Heart left ventricle (tissue), 13 donors: ENCODE results near the gene AK3.

ENCODE experiments used
- POLR2A ChIP-seq, 2 donors: fragments of 450-650 bp; IDR thresholded peaks; one replicate each; pipeline ENCODE4 v1.6.1; 2017; ENCODE audit warnings: antibody characterized with exemption in 2 of 2, mild to moderate bottlenecking in 2 of 2, moderate library complexity in 2 of 2
- TF ChIP-seq, protein P1 (sequence below), 12 donors: fragments of 200-600 bp; sonication (generic) in 4 of 12; IDR thresholded peaks; one replicate each; pipeline versions ENCODE4 v1.5.0 to v1.8.0; 2018 to 2022; ENCODE audit warnings: antibody characterized with exemption in 12 of 12, mild to moderate bottlenecking in 5 of 12
- donor health status: ischemic (EF 13 %, LVEDD 7.1; RV severe dilation, severe dysfunction).
- donor health status: DM: no; HTN: yes; CAD: no.
- donor health status: DM: no; HTN: no; CAD: no.
- donor health status: ischemic (EF 25% LVEDD 6.9; RV normal size, moderate dysfunction).
- donor health status: ischemic (EF 25% LVEDD 5.7; RV mildly dilated, moderate dysfunction).
- donor health status: ischemic (EF 35%, LVEDD 5.7; RV mildly dilated, moderate dysfunction).
- donor health status: nonischemic (EF 11% LVEDD 7.7; RV severe dilation, severe dysfunction).
- donor health status: DM: yes; HTN: yes; CAD: no.
- donor health status: PGD.
- donor health status: ischemic (EF 29% LVEDD 5.4; RV normal size, mild dysfunction).
- donor health status: nonischemic (EF 23%, LVEDD 6.1; RV moderate dilation, normal function).

DNA sequence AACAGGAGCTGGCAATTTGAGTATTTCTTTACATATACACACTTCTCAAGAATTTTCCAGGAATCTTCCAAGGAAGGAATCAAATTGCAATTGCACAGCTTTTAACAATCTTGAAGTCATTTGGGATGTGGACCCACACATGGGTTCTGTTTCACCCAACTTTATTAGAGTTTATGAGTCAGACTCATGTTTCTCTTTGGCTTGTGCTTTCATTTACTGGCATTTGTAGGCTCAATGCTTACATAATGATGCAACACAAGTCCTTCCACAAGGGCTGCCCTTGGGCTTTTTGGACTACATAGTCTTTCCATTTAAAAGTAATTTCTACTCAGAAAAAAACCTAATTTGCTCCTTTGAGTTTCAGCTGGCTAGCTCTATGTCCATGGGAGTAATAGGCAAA lies 66.2 kb downstream of the AK3 start:
- no peak for TF ChIP-seq POLR2A (IDR thresholded peaks at IDR 0.05)
- TF ChIP-seq, protein P1, sequence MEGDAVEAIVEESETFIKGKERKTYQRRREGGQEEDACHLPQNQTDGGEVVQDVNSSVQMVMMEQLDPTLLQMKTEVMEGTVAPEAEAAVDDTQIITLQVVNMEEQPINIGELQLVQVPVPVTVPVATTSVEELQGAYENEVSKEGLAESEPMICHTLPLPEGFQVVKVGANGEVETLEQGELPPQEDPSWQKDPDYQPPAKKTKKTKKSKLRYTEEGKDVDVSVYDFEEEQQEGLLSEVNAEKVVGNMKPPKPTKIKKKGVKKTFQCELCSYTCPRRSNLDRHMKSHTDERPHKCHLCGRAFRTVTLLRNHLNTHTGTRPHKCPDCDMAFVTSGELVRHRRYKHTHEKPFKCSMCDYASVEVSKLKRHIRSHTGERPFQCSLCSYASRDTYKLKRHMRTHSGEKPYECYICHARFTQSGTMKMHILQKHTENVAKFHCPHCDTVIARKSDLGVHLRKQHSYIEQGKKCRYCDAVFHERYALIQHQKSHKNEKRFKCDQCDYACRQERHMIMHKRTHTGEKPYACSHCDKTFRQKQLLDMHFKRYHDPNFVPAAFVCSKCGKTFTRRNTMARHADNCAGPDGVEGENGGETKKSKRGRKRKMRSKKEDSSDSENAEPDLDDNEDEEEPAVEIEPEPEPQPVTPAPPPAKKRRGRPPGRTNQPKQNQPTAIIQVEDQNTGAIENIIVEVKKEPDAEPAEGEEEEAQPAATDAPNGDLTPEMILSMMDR (IDR thresholded peaks at IDR 0.05): no peak
